Panc1 (cell line): ENCODE measurements around the gene ADISSP. TPM values are rescaled to one million over a fixed set of nuclear protein-coding genes. Genes with fewer than 3 reads are reported as not detected.

Experiments
- ATAC-seq: fragments of 200-7000 bp; cut with Tn5 transposase; 2 replicates; pipeline ENCODE4 v1.9.1; 2020; ENCODE audit warnings: mild to moderate bottlenecking, moderate library complexity
- BruUV-seq: library from RNA; stranded (reverse); fragments of 400-500 nt; replicated peaks from 2 replicates; lab custom pipeline; 2021; lab: Mats Ljungman, UMichigan
- CTCF ChIA-PET: fragments of 300-600 bp; sonication (Branson Sonifier 250); formaldehyde crosslinking; loops from one replicate; lab custom pipeline; 2022; ENCODE audit warnings: antibody characterized with exemption; lab: Charles Lee
- POLR2A ChIA-PET: fragments of 300-600 bp; sonication (Branson Sonifier 250); formaldehyde crosslinking; loops from one replicate; lab custom pipeline; 2022; ENCODE audit warnings: antibody characterized with exemption; lab: Charles Lee
- DNase-seq: peaks from one replicate; pipeline ENCODE4 v3.0.0-alpha.2; 2010; ENCODE audit warnings: low read depth, low spot score
- H3K27ac ChIP-seq: 2 replicates; pipeline ENCODE4 v1.5.1; 2011; ENCODE audit warnings: mild to moderate bottlenecking, low read length, inconsistent platforms
- H3K27me3 ChIP-seq: fragments of 200-500 bp; sonication (Bioruptor generic); 2 replicates; pipeline ENCODE4 v1.6.0; 2014; ENCODE audit warnings: low read length, inconsistent platforms; ENCODE audit not compliant: control insufficient read depth, insufficient read depth
- H3K36me3 ChIP-seq: fragments of 200-500 bp; sonication (Bioruptor generic); 2 replicates; pipeline ENCODE4 v1.5.1; 2014; ENCODE audit warnings: inconsistent platforms, mild to moderate bottlenecking, low read length, moderate library complexity; ENCODE audit not compliant: control insufficient read depth, insufficient read depth
- H3K4me1 ChIP-seq: 2 replicates; pipeline ENCODE4 v1.5.1; 2011; ENCODE audit warnings: inconsistent platforms, mild to moderate bottlenecking, low read length, moderate library complexity; ENCODE audit not compliant: control insufficient read depth, insufficient read depth
- H3K4me3 ChIP-seq, 2 experiments: 2 replicates each; pipeline ENCODE4 v1.5.1; 2011 to 2012; ENCODE audit warnings: low read depth in 2 of 2, low read length in 2 of 2, mild to moderate bottlenecking in 2 of 2, inconsistent platforms in 1 of 2, moderate library complexity in 1 of 2
- H3K9me3 ChIP-seq: fragments of 200-500 bp; sonication (Bioruptor generic); 2 replicates; pipeline ENCODE4 v1.5.1; 2014; ENCODE audit warnings: low read depth, mild to moderate bottlenecking, inconsistent platforms, low read length, moderate library complexity; ENCODE audit not compliant: control insufficient read depth, insufficient read depth
- POLR2AphosphoS5 ChIP-seq: IDR thresholded peaks from 2 replicates; pipeline ENCODE4 v1.6.1; 2012; ENCODE audit warnings: mild to moderate bottlenecking, low read depth, low read length, moderate library complexity
- SIN3A ChIP-seq: IDR thresholded peaks from 2 replicates; pipeline ENCODE4 v1.6.1; 2012; ENCODE audit warnings: low read depth, mild to moderate bottlenecking, low read length, moderate library complexity, borderline replicate concordance; ENCODE audit not compliant: insufficient read depth
- TCF7L2 ChIP-seq: IDR thresholded peaks from 2 replicates; pipeline ENCODE4 v1.6.1; 2011; ENCODE audit warnings: mild to moderate bottlenecking, low read depth, low read length, inconsistent platforms
- in situ Hi-C: cut with HindIII; loops from 2 replicates; pipeline ENCODE4 v1.10.0; 2016; ENCODE audit warnings: low sequenced_read_pairs, low pct_unique_long_range_greater_than_20kb
- intact Hi-C: fragments of 100-400 bp; cut with micrococcal nuclease; formaldehyde crosslinking; loops from one replicate; pipeline ENCODE4 v1.10.0; 2022; ENCODE audit not compliant: unreplicated experiment
- total RNA-seq: library from RNA; stranded (reverse); gene quantifications from one replicate; pipeline ENCODE4 v1.2.1, GENCODE V29; 2021; ENCODE audit not compliant: unreplicated experiment
- TF ChIP-seq, protein P1 (sequence below): fragments of 450-650 bp; IDR thresholded peaks from 2 replicates; pipeline ENCODE4 v1.5.1; 2017; ENCODE audit warnings: mild to moderate bottlenecking
- TF ChIP-seq, protein P2 (sequence below), 2 experiments: IDR thresholded peaks; 2 replicates each; pipeline ENCODE4 v1.6.1; 2011 to 2012; ENCODE audit warnings: low read depth in 2 of 2, control low read depth in 1 of 2, low read length in 1 of 2, mild to moderate bottlenecking in 1 of 2, moderate library complexity in 1 of 2; ENCODE audit not compliant: insufficient read depth in 1 of 2

The ADISSP gene
- total RNA-seq, 1 experiment from 2014 or later = 100 TPM

DNA sequence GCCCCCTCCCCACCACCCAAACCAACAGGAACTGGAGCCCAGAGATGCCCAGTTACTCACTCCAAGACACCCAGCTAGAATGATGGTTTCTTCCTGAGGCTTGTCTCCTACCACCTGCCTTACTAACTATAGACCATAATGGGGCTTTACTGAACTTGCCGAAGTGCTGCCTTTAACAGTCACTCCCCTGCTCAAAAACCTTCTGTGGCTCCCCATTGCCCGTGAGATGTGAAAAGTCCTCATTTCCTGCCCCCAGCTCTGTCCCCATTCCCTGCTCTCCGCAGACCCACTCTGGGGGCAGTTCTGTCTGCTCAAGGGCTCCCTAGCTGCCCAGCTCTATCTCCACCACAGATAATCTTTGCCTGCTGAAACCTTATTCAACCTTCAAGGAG is 60.0 kb downstream of the ADISSP start:
- POLR2A ChIA-PET = no interaction called here
- no peak for TF ChIP-seq TCF7L2
- TF ChIP-seq, protein P1, sequence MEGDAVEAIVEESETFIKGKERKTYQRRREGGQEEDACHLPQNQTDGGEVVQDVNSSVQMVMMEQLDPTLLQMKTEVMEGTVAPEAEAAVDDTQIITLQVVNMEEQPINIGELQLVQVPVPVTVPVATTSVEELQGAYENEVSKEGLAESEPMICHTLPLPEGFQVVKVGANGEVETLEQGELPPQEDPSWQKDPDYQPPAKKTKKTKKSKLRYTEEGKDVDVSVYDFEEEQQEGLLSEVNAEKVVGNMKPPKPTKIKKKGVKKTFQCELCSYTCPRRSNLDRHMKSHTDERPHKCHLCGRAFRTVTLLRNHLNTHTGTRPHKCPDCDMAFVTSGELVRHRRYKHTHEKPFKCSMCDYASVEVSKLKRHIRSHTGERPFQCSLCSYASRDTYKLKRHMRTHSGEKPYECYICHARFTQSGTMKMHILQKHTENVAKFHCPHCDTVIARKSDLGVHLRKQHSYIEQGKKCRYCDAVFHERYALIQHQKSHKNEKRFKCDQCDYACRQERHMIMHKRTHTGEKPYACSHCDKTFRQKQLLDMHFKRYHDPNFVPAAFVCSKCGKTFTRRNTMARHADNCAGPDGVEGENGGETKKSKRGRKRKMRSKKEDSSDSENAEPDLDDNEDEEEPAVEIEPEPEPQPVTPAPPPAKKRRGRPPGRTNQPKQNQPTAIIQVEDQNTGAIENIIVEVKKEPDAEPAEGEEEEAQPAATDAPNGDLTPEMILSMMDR = no peak
- TF ChIP-seq SIN3A = no peak
- no peak for TF ChIP-seq POLR2AphosphoS5
- TF ChIP-seq, protein P2, sequence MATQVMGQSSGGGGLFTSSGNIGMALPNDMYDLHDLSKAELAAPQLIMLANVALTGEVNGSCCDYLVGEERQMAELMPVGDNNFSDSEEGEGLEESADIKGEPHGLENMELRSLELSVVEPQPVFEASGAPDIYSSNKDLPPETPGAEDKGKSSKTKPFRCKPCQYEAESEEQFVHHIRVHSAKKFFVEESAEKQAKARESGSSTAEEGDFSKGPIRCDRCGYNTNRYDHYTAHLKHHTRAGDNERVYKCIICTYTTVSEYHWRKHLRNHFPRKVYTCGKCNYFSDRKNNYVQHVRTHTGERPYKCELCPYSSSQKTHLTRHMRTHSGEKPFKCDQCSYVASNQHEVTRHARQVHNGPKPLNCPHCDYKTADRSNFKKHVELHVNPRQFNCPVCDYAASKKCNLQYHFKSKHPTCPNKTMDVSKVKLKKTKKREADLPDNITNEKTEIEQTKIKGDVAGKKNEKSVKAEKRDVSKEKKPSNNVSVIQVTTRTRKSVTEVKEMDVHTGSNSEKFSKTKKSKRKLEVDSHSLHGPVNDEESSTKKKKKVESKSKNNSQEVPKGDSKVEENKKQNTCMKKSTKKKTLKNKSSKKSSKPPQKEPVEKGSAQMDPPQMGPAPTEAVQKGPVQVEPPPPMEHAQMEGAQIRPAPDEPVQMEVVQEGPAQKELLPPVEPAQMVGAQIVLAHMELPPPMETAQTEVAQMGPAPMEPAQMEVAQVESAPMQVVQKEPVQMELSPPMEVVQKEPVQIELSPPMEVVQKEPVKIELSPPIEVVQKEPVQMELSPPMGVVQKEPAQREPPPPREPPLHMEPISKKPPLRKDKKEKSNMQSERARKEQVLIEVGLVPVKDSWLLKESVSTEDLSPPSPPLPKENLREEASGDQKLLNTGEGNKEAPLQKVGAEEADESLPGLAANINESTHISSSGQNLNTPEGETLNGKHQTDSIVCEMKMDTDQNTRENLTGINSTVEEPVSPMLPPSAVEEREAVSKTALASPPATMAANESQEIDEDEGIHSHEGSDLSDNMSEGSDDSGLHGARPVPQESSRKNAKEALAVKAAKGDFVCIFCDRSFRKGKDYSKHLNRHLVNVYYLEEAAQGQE (IDR thresholded peaks at IDR 0.05; ENCODE audit: insufficient read depth in 1 of 2, low read depth in 2 of 2, low read length in 1 of 2) = no peak
- intact Hi-C loops = no loop called here
- in situ Hi-C loops = no loop called here
- BruUV-seq = no TSS peak
- DNase-seq (no peak), ATAC-seq (no peak)
- CTCF ChIA-PET = interaction anchor here (0.6 to 1.6 kb wide), 4 partner anchors 9 to 31 kb away, joined by 3 to 8 read pairs (median 6); no protein-coding TSS in a partner anchor
- Histone ChIP-seq H3K27ac (no peak overlapping the region), H3K4me3 (no peak overlapping the region), H3K9me3 (no peaks in the 10 kb centered on the region), H3K27me3 (no peaks in the 10 kb centered on the region), H3K4me1 (peaks cover 4% of the 10 kb centered on the region; the same call in 1 of the 2 replicates), H3K36me3 (no peaks in the 10 kb centered on the region)

DNA sequence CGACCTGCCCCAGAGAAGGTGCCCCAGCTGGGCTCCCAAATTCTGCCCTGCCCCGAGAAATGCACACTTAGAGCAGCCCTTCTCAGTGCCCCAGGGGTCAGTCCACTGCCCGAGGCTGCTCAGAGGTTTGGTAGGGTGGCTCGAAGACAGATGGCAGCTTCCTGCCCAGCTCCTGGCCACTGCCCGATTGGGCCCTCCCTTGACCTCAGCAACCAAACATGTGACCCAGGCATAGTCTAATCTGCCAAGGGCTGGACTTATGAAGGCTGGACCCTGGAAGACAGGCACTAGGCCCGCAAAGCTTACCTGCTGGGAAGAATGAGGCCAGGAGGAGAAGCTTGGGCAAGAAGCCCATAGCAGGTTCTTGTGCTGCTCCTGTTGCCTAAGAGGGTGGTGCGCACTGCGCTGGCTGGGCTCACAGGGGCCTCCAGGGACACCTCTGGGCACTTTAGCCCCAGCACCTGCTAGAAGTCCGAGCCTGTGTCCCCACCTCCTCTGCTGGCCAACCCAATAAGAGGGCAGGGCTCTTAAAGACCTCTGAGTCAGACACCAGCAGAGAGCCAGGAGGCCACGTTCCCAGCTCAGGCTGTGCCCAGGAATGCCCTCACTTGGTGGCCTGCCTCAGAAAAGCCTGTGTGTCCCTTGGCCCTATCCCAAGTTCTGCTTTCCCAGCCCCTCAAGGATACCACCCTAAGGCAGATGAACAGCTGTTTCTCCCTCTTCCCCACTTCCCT is 60.6 kb downstream of the ADISSP start:
- Histone ChIP-seq H3K27ac (no peak overlapping the region), H3K9me3 (no peaks in the 10 kb centered on the region), H3K4me1 (peaks cover 4% of the 10 kb centered on the region; the same call in 1 of the 2 replicates), H3K36me3 (no peaks in the 10 kb centered on the region), H3K4me3 (no peak overlapping the region), H3K27me3 (no peaks in the 10 kb centered on the region)
- ATAC-seq (peak; percentile 47; the same call in 1 of the 2 replicates), DNase-seq (no peak)
- POLR2A ChIA-PET = no interaction called here
- intact Hi-C loops (no loop called here), in situ Hi-C loops (no loop called here)
- CTCF ChIA-PET = interaction anchor here (0.5 to 1.6 kb wide), 5 partner anchors 9 to 138 kb away, joined by 3 to 8 read pairs (median 6); no protein-coding TSS in a partner anchor
- no peak for TF ChIP-seq SIN3A
- TF ChIP-seq, protein P1 = no peak
- no peak for TF ChIP-seq POLR2AphosphoS5
- no peak for TF ChIP-seq TCF7L2
- TF ChIP-seq, protein P2 (IDR thresholded peaks at IDR 0.05; ENCODE audit: insufficient read depth in 1 of 2, low read depth in 2 of 2, low read length in 1 of 2) = no peak
- BruUV-seq = no TSS peak
